Lower lobe of right lung (tissue), 2 donors: Measurements from ENCODE around the gene NCOA7. TPM values are rescaled to one million over a fixed set of nuclear protein-coding genes. Genes with fewer than 3 reads are reported as not detected.

Experiments used
- ATAC-seq, 2 donors: fragments of 200-7000 bp; cut with Tn5 transposase; one replicate each; pipeline ENCODE4 v1.9.1; 2020 to 2022; ENCODE audit warnings: mild to moderate bottlenecking in 2 of 2, moderate library complexity in 2 of 2
- DNase-seq: peaks from one replicate; pipeline ENCODE4 v3.0.0-alpha.2; 2020
- H3K27ac ChIP-seq: fragments of 200-600 bp; one replicate; pipeline ENCODE4 v1.8.0; 2022
- H3K27me3 ChIP-seq: fragments of 200-600 bp; one replicate; pipeline ENCODE4 v1.8.0; 2022; ENCODE audit warnings: low read depth
- H3K36me3 ChIP-seq: fragments of 200-600 bp; one replicate; pipeline ENCODE4 v1.8.0; 2022; ENCODE audit warnings: mild to moderate bottlenecking
- H3K4me1 ChIP-seq: fragments of 200-600 bp; one replicate; pipeline ENCODE4 v1.8.0; 2022
- H3K4me3 ChIP-seq: fragments of 200-600 bp; one replicate; pipeline ENCODE4 v1.8.0; 2022; ENCODE audit warnings: mild to moderate bottlenecking
- H3K9me3 ChIP-seq: fragments of 200-600 bp; one replicate; pipeline ENCODE4 v1.8.0; 2022
- CTCF ChIP-seq: fragments of 200-600 bp; IDR thresholded peaks from one replicate; pipeline ENCODE4 v1.8.0; 2022; ENCODE audit warnings: antibody characterized with exemption, mild to moderate bottlenecking
- intact Hi-C: fragments of 100-400 bp; cut with DNase I; formaldehyde crosslinking; loops from one replicate; pipeline ENCODE4 v1.11.0; 2022
- total RNA-seq: library from RNA; stranded (reverse); fragmentation: NEBNext Ultra II Directional; extraction: Animal tissue kit (Norgen Biotek cat#: 25700); gene quantifications from one replicate; pipeline ENCODE4 v1.2.1, GENCODE V29; 2021
- donor health status: DM: no; HTN: yes; CAD: no; lungs with severe emphysema.

The NCOA7 gene
- total RNA-seq, 1 donor from 2014 or later: 64.4 TPM

GRCh38 chr6:125839471-125839870 is 48.7 kb downstream of the NCOA7 start:
- H3K4me3 ChIP-seq: no peak overlapping the region
- no peak for TF ChIP-seq CTCF
- H3K27me3 ChIP-seq: no peaks in the 10 kb centered on the region
- peaks cover 45% of the 10 kb centered on the region for H3K4me1 ChIP-seq
- H3K9me3 ChIP-seq: no peaks in the 10 kb centered on the region
- DNase-seq: no peak
- intact Hi-C loops: no loop called here
- no peaks in the 10 kb centered on the region for H3K36me3 ChIP-seq
- no peak for ATAC-seq
- no peak overlapping the region for H3K27ac ChIP-seq

- intact Hi-C loops: no loop called here
- H3K36me3 ChIP-seq: no peaks in the 10 kb centered on the region
- no peak overlapping the region for H3K4me3 ChIP-seq
- ATAC-seq: no peak
- H3K27me3 ChIP-seq: no peaks in the 10 kb centered on the region
- no peak for TF ChIP-seq CTCF
- no peak overlapping the region for H3K27ac ChIP-seq
- no peak for DNase-seq
- peaks cover 45% of the 10 kb centered on the region for H3K4me1 ChIP-seq
- no peaks in the 10 kb centered on the region for H3K9me3 ChIP-seq
Observed at GRCh38 chr6:125839879-125840278, 49.1 kb downstream of the NCOA7 start.

GRCh38 chr6:125841356-125842090 is 50.8 kb downstream of the NCOA7 start:
- DNase-seq (no peak), ATAC-seq (no peak)
- no peak overlapping the region for H3K27ac ChIP-seq
- H3K4me1 ChIP-seq: peaks cover 32% of the 10 kb centered on the region
- no peaks in the 10 kb centered on the region for H3K36me3 ChIP-seq
- no peaks in the 10 kb centered on the region for H3K27me3 ChIP-seq
- no peak overlapping the region for H3K4me3 ChIP-seq
- no peaks in the 10 kb centered on the region for H3K9me3 ChIP-seq
- TF ChIP-seq CTCF: no peak
- intact Hi-C loops: no loop called here

- Histone ChIP-seq H3K9me3 (no peaks in the 10 kb centered on the region), H3K4me3 (no peak overlapping the region), H3K27me3 (no peaks in the 10 kb centered on the region), H3K4me1 (peaks cover 25% of the 10 kb centered on the region), H3K27ac (no peak overlapping the region), H3K36me3 (no peaks in the 10 kb centered on the region)
- ATAC-seq (no peak), DNase-seq (no peak)
- intact Hi-C loops: no loop called here
- TF ChIP-seq CTCF: no peak
Observed at GRCh38 chr6:125842091-125842626, 51.4 kb downstream of the NCOA7 start.

GRCh38 chr6:125843593-125843992 is 52.8 kb downstream of the NCOA7 start:
- H3K27ac ChIP-seq: no peak overlapping the region
- no peak for TF ChIP-seq CTCF
- H3K36me3 ChIP-seq: no peaks in the 10 kb centered on the region

More at GRCh38 chr6:125843593-125843992, 52.8 kb downstream of the NCOA7 start:
- ATAC-seq (no peak), DNase-seq (no peak)
- H3K4me3 ChIP-seq: no peak overlapping the region
- intact Hi-C loops: no loop called here
- peaks cover 18% of the 10 kb centered on the region for H3K4me1 ChIP-seq
- no peaks in the 10 kb centered on the region for H3K9me3 ChIP-seq
- no peaks in the 10 kb centered on the region for H3K27me3 ChIP-seq
